D341Med (cell line): ENCODE measurements around the gene PACC1.

Experiments
- DNase-seq: peaks from one replicate; pipeline ENCODE4 v3.0.0; 2012; ENCODE audit warnings: low spot score

PACC1 gene

DNA sequence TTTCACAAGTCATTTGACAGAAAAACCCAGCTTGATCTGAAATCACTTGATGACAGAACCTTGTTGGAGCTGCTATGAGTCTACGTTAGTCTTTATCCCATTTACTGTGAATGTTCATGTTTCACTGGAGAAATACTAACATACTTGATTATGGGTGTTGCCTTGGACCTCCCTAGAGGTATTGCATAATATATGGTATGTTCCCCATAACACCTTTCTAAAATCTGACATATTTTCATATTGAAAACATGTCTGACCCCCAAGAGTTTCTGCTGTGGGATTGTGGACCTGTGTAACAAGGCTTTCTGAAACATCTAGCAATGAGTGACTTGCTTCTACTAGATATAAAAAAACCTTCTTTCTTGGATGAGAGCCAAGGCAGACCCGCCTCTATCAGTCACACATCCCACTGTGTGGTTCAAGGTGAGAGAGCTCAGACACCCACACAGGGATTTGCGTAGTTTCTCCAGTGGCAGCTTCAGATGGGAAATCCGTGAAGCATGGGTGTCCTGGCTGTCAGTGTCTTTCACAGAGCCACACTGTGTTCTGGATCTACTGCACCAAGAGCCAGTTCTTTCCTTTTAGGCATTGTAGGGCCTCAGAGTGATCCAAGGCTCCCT lies 22.6 kb upstream of the PACC1 start:
- DNase-seq = no peak

DNA sequence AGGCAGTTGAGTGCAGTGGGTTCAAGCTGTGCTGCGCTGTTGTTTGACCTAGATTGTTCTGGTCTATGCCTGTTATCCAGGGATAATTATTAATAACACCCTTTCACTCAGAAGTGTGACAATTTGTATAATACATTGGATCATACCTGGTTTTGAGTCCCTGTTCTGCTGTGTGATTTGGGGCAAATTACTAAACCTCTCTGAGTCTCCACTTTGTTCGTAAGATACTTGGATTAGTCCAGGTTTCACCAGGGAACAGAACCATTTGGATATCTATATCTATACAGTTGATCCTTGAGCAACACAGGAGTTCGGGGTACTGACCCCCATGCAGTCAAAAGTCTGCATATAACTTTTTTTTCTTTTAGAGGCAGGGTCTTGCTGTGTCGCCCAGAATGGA lies 20.3 kb upstream of the PACC1 start:
- no peak for DNase-seq

DNA sequence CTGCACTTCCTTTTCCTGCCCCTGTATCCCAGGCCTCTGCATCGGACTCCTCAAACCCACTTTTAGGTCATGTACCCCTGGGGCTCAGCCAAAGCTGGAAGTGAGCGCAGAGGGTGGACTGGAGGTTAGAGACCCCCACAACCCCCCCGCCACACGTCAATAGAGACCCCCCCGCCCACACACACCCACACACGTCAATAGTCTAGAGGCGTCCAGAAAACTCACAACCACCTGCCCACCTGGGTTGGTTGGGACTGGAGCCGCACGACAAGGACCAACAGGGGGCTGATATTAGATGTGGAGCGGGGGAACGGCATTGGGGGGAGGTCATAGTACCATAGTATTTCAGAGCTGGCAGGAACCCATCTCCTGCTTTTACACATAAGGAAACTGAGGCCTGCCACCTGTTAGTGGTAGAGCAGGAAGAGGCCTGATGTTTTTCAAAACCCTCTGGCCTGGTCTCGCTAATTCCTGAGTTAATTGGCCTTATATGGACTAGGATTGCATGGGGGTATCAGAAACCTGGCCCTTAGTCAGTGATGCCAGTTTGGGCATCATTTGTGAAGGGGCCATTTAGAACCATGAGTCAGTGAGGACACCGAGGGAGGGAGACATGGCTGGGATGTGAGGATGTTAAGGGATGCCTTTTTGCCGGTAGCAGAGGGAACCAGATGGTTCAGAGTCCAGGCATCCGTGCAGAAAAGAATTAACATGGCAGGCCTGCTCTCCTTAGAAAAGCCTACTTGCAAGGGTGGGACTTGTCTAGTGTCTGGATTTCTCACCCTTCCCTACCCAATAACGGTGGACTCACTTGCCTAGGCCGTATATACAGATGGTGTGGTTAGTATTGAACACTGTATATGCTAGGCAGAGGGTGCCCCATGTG lies 19.1 kb upstream of the PACC1 start:
- DNase-seq = no peak

DNA sequence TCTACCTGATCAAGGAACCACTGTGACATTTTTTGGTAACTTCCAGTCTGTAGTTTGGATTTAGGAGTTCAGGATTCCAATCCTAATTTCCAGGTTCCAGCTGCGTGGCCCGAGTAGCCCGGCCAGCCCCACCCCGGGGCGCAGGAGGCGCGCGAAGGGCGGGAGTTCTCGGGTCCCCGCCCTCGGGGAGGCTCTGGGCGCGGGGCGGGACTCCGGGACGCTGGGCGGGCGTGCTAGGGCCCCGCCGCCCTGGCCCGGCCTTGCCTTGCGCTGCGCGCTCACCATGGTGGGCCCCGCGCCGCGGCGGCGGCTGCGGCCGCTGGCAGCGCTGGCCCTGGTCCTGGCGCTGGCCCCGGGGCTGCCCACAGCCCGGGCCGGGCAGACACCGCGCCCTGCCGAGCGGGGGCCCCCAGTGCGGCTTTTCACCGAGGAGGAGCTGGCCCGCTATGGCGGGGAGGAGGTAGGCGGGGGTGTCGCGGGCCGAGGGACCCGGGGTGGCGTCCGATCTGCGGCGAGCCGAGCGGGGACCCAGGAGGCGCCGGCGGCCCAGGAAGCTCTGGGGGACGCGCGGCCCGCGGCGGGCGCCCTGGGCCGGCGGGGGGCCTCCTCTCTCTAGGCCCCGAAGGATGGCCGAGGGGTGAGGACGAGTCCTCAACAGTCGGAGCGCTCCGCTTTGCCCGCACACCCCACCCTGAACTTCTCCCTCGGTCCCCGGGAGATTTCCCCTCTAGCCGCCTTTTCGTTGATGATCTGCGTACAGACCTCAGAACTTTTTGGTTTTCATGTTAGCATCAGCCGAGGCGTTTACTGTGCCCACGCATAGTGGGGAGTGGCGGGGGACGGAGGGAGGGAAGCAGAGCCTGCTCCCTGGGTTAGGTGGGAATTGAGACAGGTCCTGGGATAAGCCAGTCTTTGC lies 18.2 kb upstream of the PACC1 start, which contains the start of gene NENF:
Gene NENF (plus strand): TSS at position 260 of the 916 bp plus-strand sequence. CDS start 24 bp downstream, at position 284.
- DNase-seq = peak; percentile 98

DNA sequence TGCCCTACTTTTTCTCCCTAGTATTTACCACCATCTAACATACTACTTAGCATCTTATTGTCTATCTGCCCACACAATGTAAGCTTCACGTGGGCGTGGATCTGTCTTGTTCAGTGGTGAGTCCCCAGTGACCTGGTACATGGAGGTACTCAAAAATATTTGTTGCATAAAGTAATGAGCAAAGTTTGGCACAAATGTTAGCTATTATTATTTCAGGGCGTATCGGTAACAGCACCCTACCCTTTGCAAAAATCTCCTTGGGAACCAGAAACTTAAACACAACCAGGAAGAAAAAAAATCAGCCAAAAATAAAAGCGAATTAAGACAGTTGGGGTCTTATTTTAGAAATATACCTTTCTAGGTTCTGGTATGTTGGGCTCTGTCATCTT lies 17.6 kb upstream of the PACC1 start:
- DNase-seq = no peak

DNA sequence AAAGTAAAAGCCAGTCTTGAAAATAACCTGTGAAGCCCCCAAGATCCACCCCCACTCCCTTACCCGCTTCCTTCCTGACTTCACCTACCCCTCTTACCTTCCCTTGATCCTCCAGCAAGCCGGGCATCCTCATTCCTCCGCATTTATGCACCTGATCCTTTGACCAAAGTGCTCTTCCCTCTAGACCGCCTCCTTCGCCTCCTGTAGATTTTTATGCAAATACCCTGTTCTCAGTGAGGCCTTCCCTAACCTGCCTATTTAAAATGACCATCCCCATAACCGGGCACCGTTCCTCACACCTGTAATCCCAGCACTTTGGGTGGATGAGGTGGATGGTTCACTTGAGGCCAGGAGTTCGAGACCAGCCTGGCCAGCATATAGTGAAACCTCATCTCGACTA lies 17.0 kb upstream of the PACC1 start:
- DNase-seq = no peak

DNA sequence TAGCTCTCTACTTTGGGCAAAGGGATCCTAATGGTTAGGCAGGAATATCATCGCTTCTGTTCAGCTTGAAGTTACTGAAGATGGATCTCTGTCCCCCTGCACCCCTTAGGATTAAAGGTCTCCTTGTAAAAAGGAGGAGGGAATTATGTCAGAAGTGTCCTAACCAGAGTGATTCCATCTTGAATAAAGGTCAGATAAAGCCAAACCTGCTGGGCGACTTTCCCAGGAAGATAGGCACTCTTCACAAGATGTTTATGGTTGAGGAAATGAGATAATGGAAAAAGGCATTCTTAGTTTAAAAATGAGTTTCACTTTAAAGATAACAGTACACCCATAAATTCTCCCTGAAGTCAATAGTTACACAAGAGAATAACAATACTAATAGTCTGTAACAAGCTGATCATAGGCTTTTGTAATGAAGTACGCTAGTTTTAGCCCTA lies 16.3 kb upstream of the PACC1 start:
- no peak for DNase-seq

DNA sequence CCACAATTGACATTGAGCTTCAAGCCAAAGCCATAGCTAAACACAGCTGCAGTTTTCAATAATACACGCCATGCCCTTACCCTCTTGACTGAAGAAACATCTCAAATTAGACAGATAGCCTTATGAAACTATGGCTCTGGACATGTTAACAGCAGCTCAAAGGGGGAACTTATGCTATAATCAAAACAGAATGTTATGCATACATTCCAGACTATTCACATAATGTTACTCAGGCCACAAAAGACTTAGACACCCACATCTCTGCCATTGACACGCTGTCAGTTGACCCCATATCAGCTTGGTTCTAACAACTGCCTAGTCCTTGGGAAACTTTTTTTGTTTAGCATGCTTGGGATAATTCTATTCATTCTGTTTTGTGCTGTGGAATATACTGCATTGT lies 15.7 kb upstream of the PACC1 start:
- no peak for DNase-seq

DNA sequence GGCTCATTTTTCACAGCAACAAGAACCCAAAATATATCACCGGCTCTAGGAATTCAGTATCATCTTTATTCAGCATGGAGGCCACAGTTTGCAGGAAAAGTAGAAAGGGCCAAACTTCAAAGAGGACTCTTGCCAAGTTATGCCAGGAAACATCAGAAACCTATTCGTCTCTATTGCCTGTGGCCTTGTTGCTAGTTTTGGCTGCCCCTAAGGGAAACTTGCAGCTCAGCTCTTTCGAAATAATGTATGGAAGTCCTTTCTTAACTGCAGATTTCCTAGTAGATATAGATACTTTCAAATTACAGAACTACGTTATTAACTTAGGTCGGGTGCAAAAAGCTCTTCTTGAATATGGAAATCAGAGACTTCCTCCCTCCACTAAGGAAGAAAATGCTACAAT lies 13.8 kb upstream of the PACC1 start:
- no peak for DNase-seq

DNA sequence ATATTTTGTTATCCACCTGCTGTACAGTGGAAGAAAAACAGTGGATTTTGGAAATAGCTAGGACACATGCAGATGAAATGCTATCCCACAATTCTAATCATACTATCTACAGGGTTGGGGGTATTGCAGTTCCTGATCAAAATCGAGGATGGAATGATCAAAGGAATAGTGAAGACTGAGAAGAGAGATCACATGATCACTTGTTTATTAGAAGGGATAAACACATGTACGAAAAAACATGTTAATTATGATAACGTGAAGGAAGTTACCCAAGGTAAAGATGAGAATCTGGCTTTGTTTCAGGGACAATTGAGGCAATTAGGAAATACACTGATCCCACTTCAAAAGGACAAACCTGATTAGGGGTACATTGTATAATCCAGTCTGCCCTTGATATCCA lies 9.2 kb upstream of the PACC1 start:
- no peak for DNase-seq

DNA sequence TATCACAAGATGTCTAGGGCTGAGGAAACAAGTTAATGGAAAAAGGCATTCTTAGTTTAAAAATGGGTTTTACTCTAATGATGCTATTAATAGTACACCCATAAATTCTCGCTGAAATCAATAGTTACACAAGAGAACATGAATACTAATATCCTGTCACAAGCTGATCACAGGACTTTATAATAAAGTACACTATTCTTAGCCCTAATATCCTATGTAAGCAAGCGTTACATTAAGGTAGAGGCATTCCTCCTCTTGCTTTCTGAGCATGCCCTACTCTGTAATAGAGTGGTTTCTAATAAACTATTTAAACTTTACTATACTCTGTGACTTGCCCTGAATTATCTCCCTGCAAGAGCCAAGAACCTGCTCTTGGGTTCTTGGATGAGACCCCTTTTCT lies 6.5 kb upstream of the PACC1 start:
- no peak for DNase-seq

DNA sequence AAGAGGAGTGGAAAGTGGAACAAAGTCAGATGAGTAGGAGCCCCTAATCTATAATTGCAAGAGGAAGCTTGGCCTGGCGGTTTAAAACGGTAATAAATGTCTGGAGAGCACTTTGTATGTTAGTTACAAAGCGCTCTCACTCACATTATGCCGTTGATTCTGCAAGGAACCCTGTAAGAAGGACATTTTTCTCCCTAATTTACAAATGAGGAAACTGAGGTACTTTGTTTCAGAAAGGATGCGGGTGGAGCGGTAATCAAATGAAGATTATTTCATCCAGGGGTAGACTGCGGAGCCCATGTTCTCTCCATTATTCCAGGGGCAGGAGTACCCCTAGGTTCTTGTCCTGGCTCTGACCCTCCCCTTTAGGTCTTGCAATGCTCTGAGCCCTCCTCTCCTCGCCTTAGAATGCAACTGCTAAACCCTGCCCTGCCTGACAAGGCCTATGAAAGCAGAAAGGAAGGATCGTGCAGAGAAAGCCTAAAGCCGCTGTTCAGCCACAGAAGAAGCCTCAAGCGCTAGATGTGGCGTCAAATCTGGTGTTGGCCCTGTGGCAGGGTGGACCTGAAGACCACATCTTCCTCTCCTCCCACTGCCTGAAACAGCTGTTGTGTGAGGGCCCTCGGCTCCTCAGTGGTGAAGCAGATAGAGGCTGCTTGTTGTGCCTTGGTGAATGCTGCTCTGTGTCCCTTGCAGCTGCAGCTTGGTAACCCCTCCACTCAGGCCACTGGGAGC lies 588 bp upstream of the PACC1 start:
- DNase-seq = no peak

DNA sequence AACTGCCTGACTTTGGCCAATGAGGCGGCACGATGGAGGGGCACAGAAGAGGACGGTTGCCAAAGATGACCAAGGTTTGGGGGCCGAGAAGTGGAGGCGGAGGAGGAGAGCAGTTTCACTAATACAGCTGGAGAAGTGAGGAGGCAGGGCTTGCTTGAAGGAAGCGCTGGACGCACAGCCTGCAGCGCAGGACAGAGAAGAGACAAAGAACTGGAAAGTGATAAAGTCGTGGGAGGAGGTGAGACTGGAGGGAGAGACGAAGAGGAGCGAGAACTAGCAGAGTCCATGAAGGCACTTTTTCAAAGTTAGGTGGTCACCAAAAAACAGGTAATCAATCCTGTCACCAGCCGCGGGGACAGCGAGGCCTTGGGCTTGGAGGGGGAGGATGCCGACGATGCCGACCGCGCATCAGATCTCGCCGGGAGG lies 771 bp downstream of the PACC1 start:
- DNase-seq = no peak

DNA sequence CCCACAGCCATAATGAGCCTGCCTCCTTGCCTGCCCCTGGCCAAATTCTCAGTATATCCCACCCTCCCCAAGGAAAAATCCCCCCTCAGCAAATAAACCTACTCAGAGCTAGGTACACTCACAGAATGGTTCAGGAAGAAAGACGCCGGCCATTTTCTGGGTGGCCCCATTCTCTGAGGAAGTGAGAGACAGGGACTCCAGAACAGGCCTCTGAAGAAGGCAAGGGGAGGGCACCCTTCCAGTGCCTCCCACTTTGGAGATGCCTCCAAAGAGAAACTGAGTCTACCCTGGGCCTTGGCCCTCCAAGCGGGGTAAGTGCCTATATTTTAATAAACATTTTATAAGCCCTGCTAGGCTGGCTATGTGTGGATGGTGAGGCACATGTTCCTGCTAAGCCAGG lies 2.3 kb downstream of the PACC1 start:
- no peak for DNase-seq

DNA sequence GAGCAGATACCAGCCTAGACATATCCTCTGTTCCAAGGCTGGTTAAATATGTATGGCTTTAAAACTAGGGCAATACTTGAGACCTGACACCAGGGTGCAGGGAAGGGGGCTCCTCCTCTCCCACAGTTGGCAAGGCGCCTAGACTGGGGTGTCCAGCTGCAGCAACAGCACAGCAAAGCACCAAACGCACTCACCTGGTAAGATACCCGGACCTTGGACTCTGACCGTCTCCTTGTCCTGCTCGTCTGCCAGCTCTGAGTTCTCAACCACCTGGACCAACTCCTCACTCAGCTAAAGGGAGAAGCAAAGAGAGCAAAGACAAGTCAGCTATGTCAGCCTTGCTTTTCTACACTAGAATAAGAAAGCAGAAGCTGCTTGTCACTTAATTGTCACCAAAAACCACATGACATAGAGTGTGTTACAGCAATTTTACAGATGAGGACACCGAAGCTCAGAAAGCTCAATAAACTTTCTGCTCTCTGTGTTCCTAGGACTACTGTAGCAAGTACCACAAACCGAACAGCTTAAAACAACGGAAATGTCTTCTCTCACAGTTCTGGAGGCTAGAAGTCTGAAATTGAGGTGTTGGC lies 4.4 kb downstream of the PACC1 start:
- DNase-seq = no peak

DNA sequence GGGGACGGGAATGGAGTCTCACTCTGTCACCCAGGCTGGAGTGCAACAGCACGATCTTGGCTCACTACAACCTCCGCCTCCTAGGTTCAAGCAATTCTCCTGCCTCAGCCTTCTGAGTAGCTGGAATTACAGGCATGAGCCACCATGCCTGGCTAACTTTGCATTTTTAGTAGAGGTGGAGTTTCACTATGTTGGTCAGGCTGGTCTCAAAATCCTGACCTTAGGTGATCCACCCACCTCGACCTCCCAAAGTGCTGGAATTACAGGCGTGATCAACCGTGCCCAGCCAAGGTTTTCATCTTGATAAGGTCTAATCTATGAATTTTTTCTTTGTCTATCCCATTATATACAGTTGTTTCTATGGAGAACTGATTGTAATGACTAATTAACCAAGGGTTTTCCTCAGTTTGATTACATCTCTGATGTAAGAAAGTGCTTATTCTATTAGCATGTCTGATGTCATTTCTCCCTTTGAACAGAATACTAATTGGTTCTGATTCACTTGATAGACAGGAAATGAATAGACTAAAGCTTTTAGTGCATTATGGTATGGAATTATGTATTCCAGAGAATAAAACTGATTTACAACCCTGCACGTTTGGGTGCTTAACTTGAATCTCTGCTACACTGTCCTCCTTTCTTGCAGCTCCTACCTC lies 11.9 kb downstream of the PACC1 start:
- DNase-seq = no peak

DNA sequence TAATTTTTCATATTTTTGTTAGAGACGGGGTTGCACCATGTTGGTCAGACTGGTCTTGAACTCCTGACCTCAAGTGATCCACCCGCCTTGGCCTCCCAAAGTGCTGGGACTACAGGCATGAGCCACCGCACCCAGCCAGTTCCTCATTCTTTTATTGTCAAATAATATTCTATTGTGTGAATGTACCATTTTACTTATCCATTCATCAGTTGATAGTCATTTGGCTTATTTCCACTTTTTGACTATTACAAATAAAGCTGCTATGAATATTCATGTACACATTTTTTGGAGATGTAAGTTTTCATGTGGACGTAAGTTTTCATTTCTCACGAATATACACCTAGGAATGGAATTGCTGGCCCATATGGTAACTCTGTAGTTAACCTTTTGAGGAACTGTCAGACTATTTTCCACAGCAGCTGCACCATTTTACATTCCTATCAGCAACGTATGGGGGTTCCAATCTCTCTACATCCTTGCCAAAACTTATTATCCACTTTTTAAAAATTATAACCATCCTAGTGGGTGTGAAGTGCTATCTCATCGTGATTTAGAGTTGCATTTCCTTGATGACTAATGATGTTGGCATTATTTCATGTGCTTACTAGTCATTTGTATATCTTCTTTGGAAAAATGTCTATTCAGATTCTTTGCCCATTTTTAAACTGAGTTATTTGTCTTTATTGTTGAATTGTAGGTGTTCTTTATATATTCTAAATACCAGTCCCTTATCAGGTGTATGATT lies 12.7 kb downstream of the PACC1 start:
- DNase-seq = no peak

DNA sequence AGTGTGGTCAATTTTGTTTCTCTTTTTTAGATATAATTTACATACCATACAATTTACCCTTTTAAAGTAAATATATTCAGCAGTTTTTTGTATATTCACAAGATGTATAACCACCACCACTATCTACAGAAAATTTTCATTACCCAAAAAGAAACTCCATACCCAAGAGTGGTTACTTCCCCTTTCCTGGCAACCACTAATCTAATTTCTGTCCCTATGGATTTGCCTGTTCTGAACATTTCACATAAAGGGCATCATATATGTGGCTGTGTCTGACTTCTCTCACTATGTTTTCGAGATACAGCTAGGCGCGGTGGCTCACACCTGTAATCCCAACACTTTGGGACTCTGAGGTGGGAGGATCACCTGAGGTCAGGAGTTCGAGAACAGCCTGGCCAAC lies 13.6 kb downstream of the PACC1 start:
- DNase-seq = no peak

DNA sequence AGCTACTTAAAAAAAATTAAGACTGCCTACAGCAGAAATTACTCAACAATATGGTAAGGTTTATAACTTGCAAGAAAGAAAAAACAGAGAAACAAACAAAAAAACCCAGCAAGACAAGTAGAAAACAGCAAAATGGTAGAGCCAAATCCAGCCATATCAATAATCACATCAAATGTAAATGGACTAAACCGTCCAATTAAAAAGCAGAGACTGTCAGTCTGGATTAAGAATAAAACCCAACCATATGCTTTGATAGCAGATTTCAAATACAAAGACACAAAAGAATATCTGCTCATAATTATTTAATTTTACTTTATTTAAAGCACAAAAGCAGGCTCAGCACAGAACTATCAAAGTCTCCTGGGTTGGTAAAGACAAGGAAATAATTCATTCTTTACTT lies 17.5 kb downstream of the PACC1 start:
- no peak for DNase-seq

DNA sequence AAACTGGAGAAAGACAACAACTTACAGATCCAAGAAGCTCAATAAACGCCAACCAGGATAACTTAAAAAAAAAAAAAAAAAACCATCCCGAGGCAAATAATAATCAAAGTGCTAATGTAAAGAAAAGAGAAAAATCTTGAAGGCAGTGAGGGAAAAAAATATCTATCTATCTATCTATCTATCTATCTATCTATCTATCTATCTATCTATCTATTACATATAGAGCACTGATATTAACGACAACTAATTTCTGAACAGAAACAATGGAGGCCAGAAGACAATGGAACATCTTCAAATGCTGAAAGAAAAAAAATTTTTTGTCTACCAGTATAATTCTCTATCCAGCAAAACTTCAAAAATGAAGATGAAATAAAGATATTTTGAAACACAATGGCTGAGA lies 18.0 kb downstream of the PACC1 start:
- DNase-seq = no peak
